Nephron progenitor cell (in vitro differentiated cells): ENCODE results near the gene RRAD.

Experiments used
- DNase-seq: peaks from one replicate; pipeline ENCODE4 v3.0.0; 2021
- H3K27ac Mint-ChIP-seq: 2 replicates; pipeline ENCODE4 v1.8.0; 2021; ENCODE audit warnings: mild to moderate bottlenecking, moderate library complexity, mixed read lengths
- H3K27me3 Mint-ChIP-seq: 2 replicates; pipeline ENCODE4 v1.8.0; 2021; ENCODE audit warnings: mild to moderate bottlenecking, low read depth, mixed read lengths; ENCODE audit not compliant: poor library complexity
- H3K36me3 Mint-ChIP-seq: 2 replicates; pipeline ENCODE4 v1.8.0; 2021; ENCODE audit warnings: low read depth, mixed read lengths
- H3K4me1 Mint-ChIP-seq: 2 replicates; pipeline ENCODE4 v1.8.0; 2021; ENCODE audit warnings: mixed read lengths
- H3K4me3 Mint-ChIP-seq: 2 replicates; pipeline ENCODE4 v1.8.0; 2021; ENCODE audit warnings: mild to moderate bottlenecking, moderate library complexity, mixed read lengths
- H3K9me3 Mint-ChIP-seq: 2 replicates; pipeline ENCODE4 v1.8.0; 2021; ENCODE audit warnings: mild to moderate bottlenecking, moderate library complexity, mixed read lengths
- TF ChIP-seq, protein P1 (sequence below): fragments of 200-600 bp; sonication (generic); IDR thresholded peaks from 2 replicates; pipeline ENCODE4 v1.5.0; 2021; ENCODE audit warnings: antibody characterized with exemption

RRAD gene

DNA sequence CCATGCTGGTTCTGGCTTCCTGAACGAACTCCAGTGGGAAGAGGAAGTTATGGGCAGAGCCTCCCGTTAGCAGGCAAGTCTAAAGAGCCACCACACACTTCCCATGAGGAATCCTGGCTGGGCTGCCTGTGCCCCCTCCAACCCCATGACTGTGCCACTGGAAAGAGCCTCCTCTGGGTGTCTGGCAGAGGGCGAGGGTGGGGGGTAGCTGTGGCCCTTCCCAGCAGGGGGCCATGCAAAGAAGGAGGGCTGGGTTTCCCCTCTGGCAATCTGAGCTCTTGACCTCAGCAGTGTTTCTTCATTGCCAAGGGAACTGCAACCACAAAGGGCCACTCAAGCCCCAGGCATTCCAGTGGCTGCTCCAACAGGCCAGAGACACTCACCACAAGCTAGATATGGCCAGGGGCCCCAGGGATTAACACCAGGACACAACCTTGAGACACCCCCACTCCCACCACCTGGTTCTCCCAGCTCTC, 1.7 kb upstream of the RRAD start:
- H3K27ac Mint-ChIP-seq = no peak overlapping the region

DNA sequence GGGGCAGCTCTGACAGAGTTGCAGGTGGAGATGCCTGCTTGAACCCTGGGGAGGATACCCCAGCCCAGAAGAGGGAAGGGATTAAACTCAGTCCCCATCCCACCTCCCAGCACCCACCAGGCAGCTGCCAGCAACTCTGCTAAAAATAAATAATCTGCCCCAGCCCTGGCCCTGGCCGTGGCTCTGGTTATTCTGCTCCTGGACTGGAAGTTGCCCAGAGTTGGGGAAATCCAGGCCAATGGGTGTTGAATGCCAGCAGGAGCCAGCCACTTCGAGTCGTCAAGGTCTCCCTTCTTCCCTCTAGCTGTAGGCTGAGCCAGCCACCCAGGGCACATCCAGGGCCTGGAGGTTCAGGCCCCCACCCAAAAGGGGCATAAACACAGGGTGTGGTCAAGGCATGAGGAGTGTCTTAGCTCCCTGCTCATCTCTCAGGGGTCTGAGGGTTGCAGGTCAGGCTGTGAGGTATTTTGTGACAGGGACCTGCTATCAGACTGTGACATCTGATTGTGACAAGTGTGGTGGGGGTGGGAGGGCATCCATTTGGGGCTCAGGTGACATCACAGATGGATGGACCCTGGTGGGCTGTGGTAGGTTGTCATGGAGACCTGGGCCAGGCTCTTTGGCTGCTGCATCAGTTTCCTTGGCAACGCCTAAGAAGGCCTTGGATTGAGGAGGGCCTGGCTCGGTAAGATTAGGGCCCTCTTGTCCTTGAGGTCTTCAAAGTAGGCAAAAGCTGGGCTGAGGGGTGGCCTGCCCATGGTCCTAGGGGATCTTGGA, 1.0 kb upstream of the RRAD start:
- Mint-ChIP-seq H3K4me1 (peaks cover 6% of the 10 kb centered on the region), H3K27ac (no peak overlapping the region), H3K27me3 (peaks cover 76% of the 10 kb centered on the region), H3K4me3 (no peak overlapping the region), H3K9me3 (no peaks in the 10 kb centered on the region), H3K36me3 (no peaks in the 10 kb centered on the region)
- DNase-seq = no peak
- TF ChIP-seq, protein P1, sequence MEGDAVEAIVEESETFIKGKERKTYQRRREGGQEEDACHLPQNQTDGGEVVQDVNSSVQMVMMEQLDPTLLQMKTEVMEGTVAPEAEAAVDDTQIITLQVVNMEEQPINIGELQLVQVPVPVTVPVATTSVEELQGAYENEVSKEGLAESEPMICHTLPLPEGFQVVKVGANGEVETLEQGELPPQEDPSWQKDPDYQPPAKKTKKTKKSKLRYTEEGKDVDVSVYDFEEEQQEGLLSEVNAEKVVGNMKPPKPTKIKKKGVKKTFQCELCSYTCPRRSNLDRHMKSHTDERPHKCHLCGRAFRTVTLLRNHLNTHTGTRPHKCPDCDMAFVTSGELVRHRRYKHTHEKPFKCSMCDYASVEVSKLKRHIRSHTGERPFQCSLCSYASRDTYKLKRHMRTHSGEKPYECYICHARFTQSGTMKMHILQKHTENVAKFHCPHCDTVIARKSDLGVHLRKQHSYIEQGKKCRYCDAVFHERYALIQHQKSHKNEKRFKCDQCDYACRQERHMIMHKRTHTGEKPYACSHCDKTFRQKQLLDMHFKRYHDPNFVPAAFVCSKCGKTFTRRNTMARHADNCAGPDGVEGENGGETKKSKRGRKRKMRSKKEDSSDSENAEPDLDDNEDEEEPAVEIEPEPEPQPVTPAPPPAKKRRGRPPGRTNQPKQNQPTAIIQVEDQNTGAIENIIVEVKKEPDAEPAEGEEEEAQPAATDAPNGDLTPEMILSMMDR = no peak

More for the DNA sequence above, 1.7 kb upstream of the RRAD start:
- TF ChIP-seq, protein P1 = no peak
- no peak overlapping the region for H3K4me3 Mint-ChIP-seq
- no peak for DNase-seq
- H3K9me3 Mint-ChIP-seq = no peaks in the 10 kb centered on the region
- H3K4me1 Mint-ChIP-seq = peaks cover 6% of the 10 kb centered on the region
- H3K36me3 Mint-ChIP-seq = peaks cover 5% of the 10 kb centered on the region
- peaks cover 70% of the 10 kb centered on the region for H3K27me3 Mint-ChIP-seq

DNA sequence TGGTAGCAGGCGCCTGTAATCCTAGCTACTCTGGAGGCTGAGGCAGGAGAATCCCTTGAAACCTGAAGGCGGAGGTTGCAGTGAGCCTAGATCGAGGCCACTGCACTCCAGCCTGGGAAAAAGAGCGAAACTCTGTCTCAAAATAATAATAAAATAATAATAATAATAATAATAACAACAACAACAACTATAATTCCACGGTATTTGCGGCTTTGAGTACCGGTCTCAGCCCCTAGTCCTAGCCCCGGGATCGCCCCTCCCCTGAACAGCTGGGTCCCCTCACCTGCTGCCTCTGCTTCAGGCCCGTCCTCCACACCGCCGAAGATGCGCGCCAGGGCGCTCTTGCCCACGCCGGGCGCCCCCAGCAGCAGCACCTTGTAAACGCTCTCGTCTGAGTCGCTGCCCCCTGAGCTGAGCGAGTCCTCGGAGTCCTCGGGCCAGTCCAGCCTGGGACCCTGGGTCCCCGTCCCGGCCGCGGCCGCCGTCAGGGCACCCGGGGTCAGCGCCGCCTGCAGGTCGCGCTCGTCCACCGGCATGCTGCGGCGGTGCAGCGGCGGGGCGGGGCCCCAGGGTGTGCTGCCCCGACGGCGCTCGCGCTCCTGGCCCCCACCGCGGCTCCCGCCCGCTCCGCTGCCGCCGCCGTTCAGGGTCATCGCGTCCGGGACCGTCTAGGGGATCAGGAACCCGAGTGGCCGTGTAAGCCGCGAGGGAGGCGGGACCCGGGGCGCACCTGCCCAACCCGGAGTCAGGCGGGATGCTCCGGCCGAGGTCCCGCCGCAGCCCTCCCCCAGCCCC, 611 bp downstream of the RRAD start:
- no peaks in the 10 kb centered on the region for H3K9me3 Mint-ChIP-seq
- H3K36me3 Mint-ChIP-seq = no peaks in the 10 kb centered on the region
- TF ChIP-seq, protein P1 = peak; percentile 19
- no peak overlapping the region for H3K27ac Mint-ChIP-seq
- H3K27me3 Mint-ChIP-seq = peaks cover 89% of the 10 kb centered on the region
- peaks cover 6% of the 10 kb centered on the region for H3K4me1 Mint-ChIP-seq
- DNase-seq = peak; percentile 78
- H3K4me3 Mint-ChIP-seq = peak overlapping the region; percentile 56

DNA sequence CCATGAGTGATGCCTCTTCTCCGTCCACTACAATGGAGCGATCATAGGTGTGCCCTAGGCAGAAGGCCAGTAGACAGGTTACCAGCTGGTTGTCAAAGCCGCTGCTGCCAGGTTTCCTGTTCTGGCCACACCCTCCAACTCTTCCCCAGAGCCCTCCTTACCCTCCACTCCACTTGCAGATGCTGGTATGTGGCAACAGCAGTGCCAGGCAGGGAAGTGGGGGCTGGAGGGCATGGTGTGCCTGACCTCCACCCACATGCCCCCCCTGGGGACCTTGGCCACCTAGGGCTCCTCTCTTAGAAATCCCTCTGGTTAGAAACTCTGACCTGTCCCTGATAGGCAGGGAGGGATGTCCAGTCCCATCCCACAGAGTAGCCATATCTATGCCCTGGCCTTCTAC, 1.5 kb downstream of the RRAD start:
- Mint-ChIP-seq H3K9me3 (no peaks in the 10 kb centered on the region), H3K36me3 (no peaks in the 10 kb centered on the region), H3K4me3 (no peak overlapping the region), H3K27me3 (peaks cover 93% of the 10 kb centered on the region), H3K4me1 (peaks cover 11% of the 10 kb centered on the region), H3K27ac (no peak overlapping the region)
- TF ChIP-seq, protein P1 = no peak
- no peak for DNase-seq

DNA sequence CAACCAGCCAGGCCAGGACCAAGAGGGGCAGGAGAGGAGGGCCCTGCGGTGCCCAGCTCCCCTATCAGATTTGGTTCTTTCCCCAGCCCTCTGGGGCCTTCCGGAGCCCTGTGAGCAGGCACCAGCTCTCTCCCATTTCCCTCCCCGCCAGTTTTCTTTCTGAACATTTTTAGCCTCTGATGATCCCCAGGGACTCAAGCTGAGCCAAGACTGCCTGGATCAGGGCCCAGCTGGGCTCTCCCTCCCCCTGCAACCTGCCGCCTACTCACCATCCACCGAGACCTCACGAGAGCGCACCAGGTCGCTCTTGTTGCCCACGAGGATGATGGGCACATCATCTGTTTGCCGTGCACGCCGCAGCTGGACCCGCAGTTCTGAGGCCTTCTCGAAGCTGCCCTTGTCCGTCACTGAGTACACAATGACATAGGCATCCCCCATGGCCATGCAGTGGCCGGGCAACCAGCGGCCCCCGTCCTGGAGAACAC, 2.0 kb downstream of the RRAD start:
- Mint-ChIP-seq H3K27me3 (peaks cover 90% of the 10 kb centered on the region), H3K27ac (no peak overlapping the region), H3K9me3 (no peaks in the 10 kb centered on the region)

More for the DNA sequence above, 2.0 kb downstream of the RRAD start:
- no peak overlapping the region for H3K4me3 Mint-ChIP-seq
- peaks cover 11% of the 10 kb centered on the region for H3K4me1 Mint-ChIP-seq
- no peaks in the 10 kb centered on the region for H3K36me3 Mint-ChIP-seq
- TF ChIP-seq, protein P1 = no peak
- DNase-seq = no peak
